Endothelial cell of umbilical vein (primary cell): ENCODE measurements around the gene TICRR. TPM values are rescaled to one million over a fixed set of nuclear protein-coding genes. Genes with fewer than 3 reads are reported as not detected.

Source experiments
- BruUV-seq: library from RNA; stranded (reverse); fragments of 400-500 nt; replicated peaks from 2 replicates; lab custom pipeline; 2021; lab: Mats Ljungman, UMichigan
- CTCF ChIA-PET: fragments of 300-600, 350-600 bp; sonication (Branson Sonifier 250); formaldehyde crosslinking; loops from one replicate; lab custom pipeline; 2021; ENCODE audit warnings: antibody characterized with exemption, inconsistent platforms; lab: Charles Lee
- POLR2A ChIA-PET: fragments of 300-600, 350-600 bp; sonication (Branson Sonifier 250); formaldehyde crosslinking; loops from one replicate; lab custom pipeline; 2021; ENCODE audit warnings: antibody characterized with exemption, inconsistent platforms; lab: Charles Lee
- DNase-seq: peaks from one replicate; pipeline ENCODE4 v3.0.0-alpha.2; 2011; ENCODE audit warnings: low read depth, low spot score
- FAIRE-seq: peaks from 2 replicates; lab custom pipeline; 2011; peaks lifted over from hg19 to GRCh38; lab: Jason Lieb, UNC
- H2AFZ ChIP-seq: 2 replicates; pipeline ENCODE4 v1.6.0; 2012; ENCODE audit warnings: low read depth, low read length, control low read depth, inconsistent platforms
- H3K27ac ChIP-seq: 2 replicates; pipeline ENCODE4 v1.5.1; 2011; ENCODE audit warnings: low read depth, mild to moderate bottlenecking, control low read depth, low read length, moderate library complexity; ENCODE audit not compliant: insufficient read depth
- H3K27me3 ChIP-seq, 2 experiments: 2 replicates each; pipeline versions ENCODE4 v1.6.0 to v1.6.1; 2011; ENCODE audit warnings: low read length in 2 of 2, mixed read lengths in 1 of 2; ENCODE audit not compliant: control insufficient read depth in 2 of 2, insufficient read depth in 2 of 2
- H3K36me3 ChIP-seq, 2 experiments: 2 replicates in 1 of 2; 3 replicates in 1 of 2; pipeline ENCODE4 v1.5.1; 2011; ENCODE audit warnings: low read length in 2 of 2, mild to moderate bottlenecking in 1 of 2, moderate library complexity in 1 of 2; ENCODE audit not compliant: control insufficient read depth in 2 of 2, insufficient read depth in 2 of 2; ENCODE audit errors: extremely low read depth in 1 of 2
- H3K4me1 ChIP-seq: 3 replicates; pipeline ENCODE4 v1.5.1; 2011; ENCODE audit warnings: mild to moderate bottlenecking, low read length; ENCODE audit not compliant: control insufficient read depth, insufficient read depth; ENCODE audit errors: extremely low read depth
- H3K4me2 ChIP-seq: 2 replicates; pipeline ENCODE4 v1.6.1; 2011; ENCODE audit warnings: low read length, control low read depth, mixed read lengths; ENCODE audit not compliant: insufficient read depth
- H3K4me3 ChIP-seq, 3 experiments: fragments of 200-600 bp in 1 of 3; sonication (generic), shearing (Covaris generic) in 1 of 3; replicated peaks in 1 of 3; 2 replicates each; pipeline ENCODE4 v1.5.1; 2011 to 2016; ENCODE audit warnings: control low read depth in 3 of 3, low read length in 3 of 3, mild to moderate bottlenecking in 2 of 3, inconsistent platforms in 1 of 3, low read depth in 1 of 3, moderate library complexity in 1 of 3; ENCODE audit not compliant: insufficient read depth in 1 of 3
- H3K79me2 ChIP-seq: 2 replicates; pipeline ENCODE4 v1.6.0; 2012; ENCODE audit warnings: low read length, inconsistent platforms; ENCODE audit not compliant: control insufficient read depth, insufficient read depth
- H3K9ac ChIP-seq: replicated peaks from 2 replicates; pipeline ENCODE3; 2011; ENCODE audit warnings: low read length, control low read depth; ENCODE audit not compliant: insufficient read depth; ENCODE audit errors: extremely low read depth
- H3K9me1 ChIP-seq: replicated peaks from 3 replicates; pipeline ENCODE4 v1.6.0; 2011; ENCODE audit warnings: mild to moderate bottlenecking, low read length; ENCODE audit not compliant: control insufficient read depth, insufficient read depth; ENCODE audit errors: extremely low read depth
- H3K9me3 ChIP-seq: replicated peaks from 2 replicates; pipeline ENCODE4 v1.5.1; 2012; ENCODE audit warnings: low read length, inconsistent platforms; ENCODE audit not compliant: control insufficient read depth, insufficient read depth
- H4K20me1 ChIP-seq: replicated peaks from 2 replicates; pipeline ENCODE3; 2011; ENCODE audit warnings: mild to moderate bottlenecking, low read length; ENCODE audit not compliant: control insufficient read depth, insufficient read depth; ENCODE audit errors: extremely low read depth
- CTCF ChIP-seq, 2 donors: IDR thresholded peaks; 1 replicate in 1 of 2; 2 replicates in 1 of 2; pipeline ENCODE4 v1.5.1; 2011; ENCODE audit warnings: low read length in 2 of 2, mild to moderate bottlenecking in 2 of 2, moderate library complexity in 2 of 2, control low read depth in 1 of 2, inconsistent platforms in 1 of 2, low read depth in 1 of 2; ENCODE audit not compliant: insufficient read depth in 1 of 2; ENCODE audit errors: extremely low read depth in 1 of 2
- EZH2 ChIP-seq: IDR thresholded peaks from 2 replicates; pipeline ENCODE4 v1.6.1; 2012; ENCODE audit warnings: borderline replicate concordance, low read depth, mild to moderate bottlenecking, moderate library complexity, low read length, inconsistent platforms; ENCODE audit not compliant: severe bottlenecking
- FOS ChIP-seq: IDR thresholded peaks from 2 replicates; pipeline ENCODE4 v1.6.1; 2011; ENCODE audit warnings: mild to moderate bottlenecking, low read length, moderate library complexity, borderline replicate concordance; ENCODE audit not compliant: insufficient read depth
- GATA2 ChIP-seq: IDR thresholded peaks from 2 replicates; pipeline ENCODE4 v1.7.0; 2011; ENCODE audit warnings: low read depth, mild to moderate bottlenecking, moderate library complexity, mixed read lengths, low read length; ENCODE audit not compliant: insufficient read length, insufficient read depth
- JUN ChIP-seq: IDR thresholded peaks from 2 replicates; pipeline ENCODE4 v1.6.1; 2011; ENCODE audit warnings: borderline replicate concordance, low read depth; ENCODE audit not compliant: insufficient read length, insufficient read depth
- MAX ChIP-seq: IDR thresholded peaks from 2 replicates; pipeline ENCODE4 v1.6.1; 2011; ENCODE audit not compliant: insufficient read depth, insufficient read length
- MYC ChIP-seq: IDR thresholded peaks from one replicate; pipeline ENCODE4 v1.6.1; 2011; ENCODE audit warnings: mild to moderate bottlenecking, low read depth, low read length
- POLR2A ChIP-seq: IDR thresholded peaks from 2 replicates; pipeline ENCODE4 v1.6.1; 2012; ENCODE audit warnings: low read depth, mild to moderate bottlenecking, control low read depth, low read length
- POLR2AphosphoS5 ChIP-seq: IDR thresholded peaks from 2 replicates; pipeline ENCODE4 v1.6.1; 2012; ENCODE audit warnings: low read depth, mild to moderate bottlenecking, control low read depth, low read length, moderate library complexity; ENCODE audit not compliant: insufficient read depth
- dilution Hi-C: fragments of 300-500 bp; cut with MboI; formaldehyde crosslinking; loops from one replicate; pipeline ENCODE4 v1.15.0; 2019; ENCODE audit warnings: low sequenced_read_pairs; ENCODE audit not compliant: extremely low pct_ligation_motif_present
- intact Hi-C: fragments of 100-400 bp; cut with micrococcal nuclease; formaldehyde crosslinking; loops from one replicate; pipeline ENCODE4 v1.10.0; 2022
- polyA plus RNA-seq, 4 experiments: library from polyadenylated mRNA; depleted of rRNA in 3 of 4; stranded (reverse) in 3 of 4; unstranded in 1 of 4; fragments of >200 nt; gene quantifications; 2 replicates each; pipeline versions ENCODE4 v1.2.1 to v1.2.3, GENCODE V29; 2011 to 2012; ENCODE audit warnings: missing spikeins in 1 of 4
- total RNA-seq: library from RNA; stranded (reverse); gene quantifications from 2 replicates; pipeline ENCODE4 v1.2.3, GENCODE V29; 2021

The TICRR gene
- total and polyA plus RNA-seq, 2 donors (not counting 3 experiments of a cell fraction or from before 2014, with no cell fraction given): 4.9 to 19.4 TPM

DNA sequence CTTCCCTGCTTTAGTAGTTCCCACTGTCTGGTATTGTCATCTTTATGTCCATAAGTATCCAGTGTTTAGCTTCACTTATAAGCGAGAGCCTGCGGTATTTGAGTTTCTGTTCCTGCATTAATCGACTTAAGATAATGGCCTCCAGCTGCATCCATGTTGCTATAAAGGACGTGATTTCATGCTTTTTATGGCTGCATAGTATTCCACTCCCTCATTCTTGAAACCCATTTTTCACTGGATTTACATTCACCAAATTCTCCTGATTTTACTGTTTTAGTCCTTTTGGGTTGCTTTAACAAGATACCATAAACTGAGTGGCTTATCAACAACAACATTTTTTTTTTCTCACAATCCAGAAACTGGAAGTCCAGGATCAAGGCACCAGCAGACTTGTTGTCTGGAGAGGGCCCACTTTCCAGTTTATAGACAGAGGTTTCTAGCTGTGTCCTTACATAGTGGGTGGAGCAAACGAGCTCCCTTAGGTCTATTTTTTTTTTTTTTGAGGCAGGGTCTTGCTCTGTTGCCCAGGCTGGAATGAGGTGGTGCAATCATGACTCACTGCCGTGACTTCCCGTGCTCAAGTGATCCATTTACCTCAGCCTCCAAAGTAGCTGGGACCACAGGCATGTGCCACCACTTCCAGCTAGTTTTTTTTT is 6.1 kb upstream of the TICRR start:
- Histone ChIP-seq H3K4me3 (no peak overlapping the region), H3K9me3 (no peaks in the 10 kb centered on the region), H3K9me1 (no peaks in the 10 kb centered on the region), H4K20me1 (no peaks in the 10 kb centered on the region), H2AFZ (no peak overlapping the region), H3K79me2 (no peaks in the 10 kb centered on the region), H3K4me2 (no peak overlapping the region), H3K36me3 (no peaks in the 10 kb centered on the region), H3K27ac (no peak overlapping the region), H3K27me3 (peaks cover 6 to 9% of the 10 kb centered on the region in 2 experiments), H3K9ac (no peak overlapping the region), H3K4me1 (no peaks in the 10 kb centered on the region)
- no TSS peak for BruUV-seq
- ChIA-PET POLR2A (no interaction called here), CTCF (interaction anchor here (1.0 kb wide), 1 partner anchor 13 kb away, joined by 6 read pairs; no protein-coding TSS in a partner anchor)
- no peak for DNase-seq
- dilution Hi-C loops (no loop called here), intact Hi-C loops (no loop called here)
- FAIRE-seq: no peak
- TF ChIP-seq GATA2: no peak
- no peak for TF ChIP-seq POLR2AphosphoS5
- no peak for TF ChIP-seq CTCF (IDR thresholded peaks at IDR 0.05; ENCODE audit: extremely low read depth in 1 of 2, insufficient read depth in 1 of 2, low read depth in 1 of 2, low read length in 2 of 2)
- TF ChIP-seq JUN: no peak
- TF ChIP-seq MAX: no peak
- TF ChIP-seq MYC: no peak
- TF ChIP-seq POLR2A: no peak
- no peak for TF ChIP-seq EZH2
- no peak for TF ChIP-seq FOS
